ENCODE data around the gene MZT2A. TPM values are rescaled to one million over a fixed set of nuclear protein-coding genes. Genes with fewer than 3 reads are reported as not detected.
A peak's percentile ranks its signal among the peaks of the same experiment; 100 is the strongest.
"Not testable (repeated sequence)": the region's sequence is repeated elsewhere in the genome, so short reads cannot be mapped to it uniquely, and the experiment has no call there.

Gene MZT2A
- total RNA-seq, 1 donor from 2014 or later, result 370 TPM

DNA sequence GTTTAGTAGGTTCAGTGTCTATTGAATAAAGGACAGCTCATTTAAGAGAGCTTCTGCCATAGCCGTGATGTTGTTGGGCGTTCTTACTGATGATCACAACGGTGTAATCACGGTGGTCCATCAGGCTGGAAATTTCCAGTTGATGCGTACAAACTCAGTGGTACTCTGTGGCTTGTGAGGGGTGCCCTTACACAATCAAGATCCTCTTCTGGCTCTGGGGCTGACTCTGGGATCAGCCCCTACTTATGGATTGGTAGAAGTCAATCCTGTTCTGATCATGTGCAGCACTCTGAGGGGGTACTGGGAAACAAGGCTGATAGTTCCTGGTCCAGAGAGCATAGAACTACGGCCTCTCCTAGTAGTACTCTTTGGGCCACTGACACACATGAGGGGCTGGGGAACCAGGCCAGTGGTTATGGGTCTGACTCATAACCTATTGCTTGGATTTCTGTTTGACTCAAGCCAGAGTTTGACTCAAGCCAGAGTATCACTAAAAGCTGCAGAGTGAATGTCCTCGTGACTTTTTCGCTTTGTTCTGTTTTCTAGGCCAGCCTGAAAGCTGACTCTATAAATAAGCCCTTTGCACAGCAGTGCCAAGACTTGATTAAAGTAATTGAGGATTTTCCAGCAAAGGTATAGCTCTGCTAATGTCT lies 6.2 kb upstream of the MZT2A start:
- DNase-seq; intact Hi-C loops (cut with micrococcal nuclease): not testable (repeated sequence)
- ATAC-seq, result peak; percentile 86

DNA sequence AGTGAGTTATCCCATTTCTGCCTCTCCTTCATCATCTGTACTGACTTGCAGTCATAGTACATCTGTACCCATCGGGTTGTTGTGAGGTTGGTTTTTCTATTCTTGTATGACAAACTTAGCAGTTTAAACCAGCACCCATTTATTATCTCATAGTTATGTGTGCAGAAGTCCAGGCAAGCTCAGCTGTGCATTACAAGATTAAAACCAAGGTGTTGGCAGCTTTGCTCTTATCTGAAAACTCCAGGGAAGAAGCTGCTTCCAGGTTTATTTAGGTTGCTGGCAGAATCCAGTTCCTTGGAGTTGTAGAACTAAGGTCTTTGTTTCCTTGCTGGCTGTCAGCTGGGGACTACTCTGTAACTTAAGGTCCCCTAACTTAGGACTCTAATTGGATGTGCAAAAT lies 3.3 kb upstream of the MZT2A start:
- DNase-seq; intact Hi-C loops (cut with micrococcal nuclease); ATAC-seq: not testable (repeated sequence)

DNA sequence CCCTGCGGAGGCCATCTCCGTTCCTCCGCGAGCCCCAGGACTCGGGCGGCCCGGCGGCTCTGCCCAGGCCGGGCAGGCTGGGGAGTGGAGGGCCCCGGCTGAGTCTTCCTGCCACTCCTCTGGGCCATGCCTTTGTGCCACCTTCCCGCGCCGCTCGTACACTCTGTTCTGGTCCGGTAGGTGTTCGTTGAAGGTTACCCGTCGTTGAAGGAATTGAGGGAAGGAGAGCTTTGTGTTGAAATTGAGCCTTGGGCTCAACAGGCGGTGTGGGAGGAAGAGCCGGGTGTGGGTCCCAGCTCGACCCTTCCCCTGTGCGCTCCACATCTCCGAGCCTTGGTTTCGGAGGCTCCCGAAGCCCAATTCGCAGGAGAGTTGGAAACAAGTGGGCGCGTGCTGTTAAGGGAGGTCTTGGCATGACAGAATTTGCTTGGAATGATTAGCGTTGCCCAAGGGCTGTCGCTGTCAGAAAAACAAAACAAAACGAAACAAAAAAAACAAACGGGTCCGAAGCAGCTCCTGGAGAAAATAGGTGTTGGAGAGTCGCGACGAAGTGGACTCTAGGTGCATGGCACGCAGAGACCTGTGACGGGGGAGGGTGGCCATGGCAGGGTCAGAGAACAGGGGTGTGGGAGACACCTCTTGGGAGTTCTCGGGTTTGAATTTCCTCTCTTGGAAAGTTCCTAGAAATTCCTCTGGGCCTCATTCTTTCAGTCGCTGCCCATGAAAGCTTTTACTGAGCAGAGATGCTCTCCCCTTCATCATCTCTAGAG lies 1.2 kb upstream of the MZT2A start:
- DNase-seq, result no peak
- peak; percentile 21 for ATAC-seq
- intact Hi-C loops (cut with micrococcal nuclease), result no loop called here

DNA sequence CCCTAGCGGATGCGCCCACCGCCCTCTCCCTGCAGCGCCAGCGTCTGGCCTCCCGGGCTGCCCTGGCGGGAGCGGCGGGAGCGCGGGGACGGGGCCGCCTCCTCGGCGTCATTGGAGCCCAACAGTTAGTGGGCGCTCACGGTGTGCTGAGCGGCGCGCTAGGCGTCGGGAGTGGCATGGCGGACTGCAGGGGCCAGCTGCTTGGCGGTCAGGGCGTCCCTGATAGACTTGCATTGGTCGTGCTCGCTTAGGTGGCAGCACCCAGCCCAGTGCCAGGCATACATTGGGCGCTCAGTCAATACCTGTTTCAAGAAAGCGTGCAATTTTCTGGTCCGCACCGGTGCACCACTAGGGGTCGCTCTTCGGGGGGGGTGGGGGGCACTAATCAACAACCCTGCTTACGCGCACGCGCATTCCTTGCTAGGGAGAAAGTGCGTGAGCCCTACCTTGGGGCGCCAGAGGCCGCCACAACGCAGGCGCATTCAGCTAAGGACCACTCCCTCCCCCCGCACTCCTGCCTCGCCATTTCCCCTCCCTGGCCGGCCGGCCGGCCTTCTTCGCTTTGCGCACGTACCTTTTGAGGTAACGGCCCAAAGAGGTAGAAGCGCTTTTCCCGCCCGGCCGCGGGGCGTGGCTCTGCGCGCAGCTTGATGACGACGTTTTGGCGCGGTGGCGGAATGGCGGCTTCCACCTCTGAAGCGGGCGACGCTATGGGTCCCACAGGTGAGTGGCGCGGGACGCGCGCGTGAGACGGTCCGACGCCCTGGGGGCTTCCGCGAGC lies 411 bp upstream of the MZT2A start:
- ATAC-seq, result peak; percentile 86
- intact Hi-C loops (cut with micrococcal nuclease), result no loop called here

DNA sequence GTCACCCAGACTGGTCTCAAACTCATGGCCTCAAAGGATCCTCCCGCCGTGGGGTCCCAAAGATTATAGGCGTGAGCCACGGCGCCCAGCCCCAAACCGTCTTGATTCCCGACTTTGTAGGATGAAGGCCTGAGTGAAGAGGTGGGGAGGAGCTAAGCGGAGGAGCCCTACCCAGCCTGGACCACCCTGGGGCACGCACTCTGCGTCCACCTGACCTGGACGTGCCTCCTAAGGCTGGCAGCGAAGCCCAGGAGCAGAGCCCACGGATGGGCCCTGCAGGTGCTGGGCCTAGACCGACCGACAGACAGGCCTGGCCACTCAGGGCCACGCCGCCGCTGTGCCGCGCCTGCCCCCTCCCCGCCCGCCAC lies 744 bp downstream of the MZT2A start:
- intact Hi-C loops (cut with micrococcal nuclease); DNase-seq: not testable (repeated sequence)
- ATAC-seq, result peak; percentile 10

More for the DNA sequence above, 411 bp upstream of the MZT2A start:
- DNase-seq, result peak; percentile 96

DNA sequence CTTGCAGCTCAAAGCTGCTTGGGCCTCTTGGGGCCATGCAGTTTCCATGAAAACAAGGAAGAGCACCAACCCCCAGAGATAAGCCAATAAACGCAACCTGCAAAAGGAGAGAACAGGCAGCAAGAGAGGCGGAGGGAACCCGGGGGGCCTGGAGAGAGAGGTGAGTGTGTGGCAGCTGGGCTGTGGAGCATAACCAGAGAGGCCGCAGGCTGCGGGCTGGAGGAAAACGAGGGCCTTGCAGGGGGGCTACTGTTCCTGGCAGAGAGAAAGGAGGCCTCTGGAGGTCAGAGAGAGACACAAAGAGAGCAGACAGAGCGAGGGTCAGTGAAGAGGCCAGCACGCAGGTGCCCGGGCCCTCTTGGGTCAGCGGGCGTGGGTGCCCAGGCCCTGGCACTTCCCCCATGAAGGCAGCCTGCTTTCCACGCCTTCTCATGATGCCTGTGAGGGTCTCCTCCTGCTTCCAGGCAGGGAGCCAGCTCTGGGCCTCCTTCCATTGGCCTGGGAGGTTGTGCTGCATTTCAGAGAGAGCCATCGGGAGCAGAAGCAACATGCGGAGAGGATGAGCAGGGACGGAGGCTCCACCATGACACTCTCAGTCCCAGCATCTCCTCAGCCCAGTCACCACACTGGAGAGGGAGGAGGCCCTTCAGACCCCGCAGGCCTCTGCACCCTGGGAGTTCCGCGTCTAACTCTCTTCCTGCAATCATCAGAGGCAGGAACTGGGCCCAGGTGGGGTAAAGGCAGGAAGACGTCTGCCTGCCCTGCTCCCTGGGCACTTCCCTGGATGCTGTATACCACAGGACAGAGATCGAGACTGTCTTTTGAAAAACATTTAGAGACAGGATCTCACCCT lies 1.4 kb downstream of the MZT2A start:
- DNase-seq; ATAC-seq; intact Hi-C loops (cut with micrococcal nuclease): not testable (repeated sequence)

DNA sequence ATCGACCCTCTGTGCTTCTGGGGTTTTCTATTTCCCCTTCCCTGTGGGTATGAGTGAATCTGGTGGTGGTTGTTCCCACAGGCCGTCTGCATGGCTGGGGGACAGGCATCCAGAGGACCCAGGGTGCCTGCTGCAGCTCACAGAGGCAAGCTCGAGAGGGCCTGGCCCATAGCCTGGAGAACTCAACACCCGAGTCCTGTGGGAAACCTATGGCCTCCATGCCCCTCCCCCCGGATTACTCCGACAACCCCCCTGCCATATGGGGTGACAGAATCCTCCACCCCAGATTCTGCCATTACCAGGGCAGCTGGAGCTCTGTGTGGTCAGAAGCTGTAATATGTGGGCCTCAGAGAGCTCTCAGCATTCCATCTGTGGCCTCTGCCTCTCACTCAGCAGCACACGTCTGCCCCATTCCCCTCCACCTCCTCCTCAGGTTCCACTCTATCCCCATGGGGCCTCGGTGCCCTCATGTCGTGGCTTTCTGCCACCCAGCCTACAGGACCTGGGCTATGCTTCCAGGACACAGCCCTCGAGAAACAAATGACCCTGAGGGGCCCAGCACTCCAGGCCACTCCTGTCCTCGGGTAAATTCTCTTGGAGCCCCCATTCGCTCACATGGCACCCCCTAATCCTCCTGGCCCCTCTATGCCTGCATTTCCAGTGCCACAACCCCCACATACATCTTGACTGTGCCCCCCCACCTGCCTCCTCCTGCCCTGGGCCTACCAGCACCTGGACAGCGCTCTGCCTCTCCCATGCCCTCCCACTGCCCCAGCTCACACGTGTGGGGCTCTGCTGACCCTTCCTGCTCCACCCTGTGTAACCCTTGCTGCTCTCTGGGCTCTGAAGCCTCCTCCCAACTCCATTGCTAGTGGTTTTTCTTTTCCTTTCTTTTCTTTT lies 3.6 kb downstream of the MZT2A start:
- peak; percentile 84 for DNase-seq

DNA sequence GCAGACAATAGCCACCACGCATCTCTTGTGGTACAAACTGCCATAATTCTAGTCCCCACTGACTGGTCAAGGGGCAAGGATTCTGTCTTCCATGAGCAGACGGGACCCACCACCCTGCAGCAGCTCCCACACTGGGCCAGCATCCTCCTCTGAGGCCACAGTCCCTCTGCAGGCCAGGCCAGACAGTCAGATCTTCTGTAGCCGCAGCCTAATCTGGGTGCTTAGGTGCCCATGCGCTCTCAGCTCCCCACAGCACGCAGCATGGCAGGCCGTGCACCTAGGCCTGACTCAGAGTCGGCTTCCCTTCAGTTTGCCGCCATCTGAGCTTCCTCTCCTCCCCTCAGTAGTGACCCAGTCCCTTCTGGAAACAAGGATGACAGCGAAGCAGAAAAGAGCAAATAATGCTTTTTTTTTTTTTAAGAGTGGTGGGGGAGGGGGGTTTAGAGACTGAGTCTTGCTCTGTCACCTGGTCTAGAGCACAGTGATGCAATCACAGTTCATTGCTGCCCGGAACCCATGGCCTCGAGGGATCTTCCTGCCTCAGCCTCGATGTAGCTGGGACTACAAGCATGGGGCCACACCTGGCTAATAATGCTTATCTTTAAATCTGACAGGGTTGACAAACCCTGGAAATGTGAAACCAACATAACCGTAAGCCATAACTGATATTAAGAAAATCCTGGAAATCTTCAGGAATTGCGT lies 5.8 kb downstream of the MZT2A start:
- ATAC-seq; intact Hi-C loops (cut with micrococcal nuclease); DNase-seq: not testable (repeated sequence)

More for the DNA sequence above, 3.6 kb downstream of the MZT2A start:
- ATAC-seq, result peak; percentile 36
- intact Hi-C loops (cut with micrococcal nuclease), result no loop called here

DNA sequence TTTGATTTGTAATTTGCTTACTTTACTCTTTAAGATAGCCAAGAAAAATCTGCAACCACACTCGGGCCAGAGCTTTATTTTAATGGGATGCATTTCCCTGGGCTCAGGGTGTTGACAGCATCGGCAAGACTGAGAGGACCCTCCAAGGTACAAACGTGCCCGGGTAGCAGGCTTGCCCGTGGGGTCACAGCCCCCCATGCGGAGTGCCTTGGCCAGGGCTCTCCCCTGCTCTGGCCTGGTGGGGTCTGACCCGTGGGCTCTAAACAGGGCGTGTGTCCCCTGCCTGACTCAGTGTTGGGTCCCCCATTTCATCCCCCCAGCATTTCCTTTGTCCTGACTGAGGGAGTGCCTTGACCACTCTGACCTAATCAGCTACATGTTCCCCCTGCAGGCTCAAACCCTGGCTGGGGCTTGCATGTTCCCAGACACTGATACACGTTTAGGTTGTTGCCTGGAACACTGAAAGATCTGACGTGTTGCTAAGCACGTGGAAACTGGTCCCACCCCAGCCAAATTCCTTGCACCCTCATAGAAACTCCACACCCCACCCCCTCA lies 7.2 kb downstream of the MZT2A start:
- ATAC-seq; intact Hi-C loops (cut with micrococcal nuclease): not testable (repeated sequence)

DNA sequence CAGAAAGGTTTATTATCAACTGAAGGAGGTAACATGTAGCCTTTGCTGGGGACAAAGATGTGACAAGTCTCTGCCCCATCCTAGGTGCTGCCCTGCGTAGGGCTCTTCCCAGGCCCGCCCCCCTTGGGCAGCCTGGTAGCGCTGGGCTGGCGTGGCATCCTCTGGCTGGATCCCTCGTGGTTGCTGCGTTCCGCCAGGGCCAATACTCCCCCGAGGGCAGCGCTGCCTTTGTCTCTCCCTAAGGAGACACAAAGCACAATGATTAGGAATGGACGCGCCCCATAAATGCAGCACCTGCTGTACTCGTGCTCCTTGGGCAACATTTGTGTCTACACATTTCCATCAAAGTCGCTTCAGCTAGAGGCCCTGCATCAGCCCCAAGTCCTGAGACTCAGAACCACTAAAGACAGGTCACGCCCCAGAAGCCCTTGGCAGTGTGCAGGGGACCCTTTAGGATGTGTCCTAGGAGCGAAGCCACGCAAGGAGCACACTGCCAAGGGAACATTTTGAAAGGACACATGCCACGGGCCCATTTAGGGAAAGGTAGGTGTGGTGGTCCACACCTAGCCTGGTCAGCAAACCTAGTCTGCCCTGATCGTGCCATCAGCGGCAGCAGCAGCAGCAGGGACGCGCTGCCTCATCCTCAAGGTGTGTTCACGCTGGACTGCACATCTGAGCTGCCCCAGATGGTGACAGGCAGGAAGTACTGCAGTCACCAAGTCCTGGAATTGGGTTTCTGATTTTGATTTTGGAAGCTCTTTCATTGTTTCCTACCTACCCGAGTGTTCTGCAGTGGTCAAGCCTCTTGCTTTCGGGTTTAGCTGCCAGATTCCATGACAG lies 8.0 kb downstream of the MZT2A start:
- intact Hi-C loops (cut with micrococcal nuclease); ATAC-seq; DNase-seq: not testable (repeated sequence)

More for the DNA sequence above, 7.2 kb downstream of the MZT2A start:
- not testable (repeated sequence) for DNase-seq

DNA sequence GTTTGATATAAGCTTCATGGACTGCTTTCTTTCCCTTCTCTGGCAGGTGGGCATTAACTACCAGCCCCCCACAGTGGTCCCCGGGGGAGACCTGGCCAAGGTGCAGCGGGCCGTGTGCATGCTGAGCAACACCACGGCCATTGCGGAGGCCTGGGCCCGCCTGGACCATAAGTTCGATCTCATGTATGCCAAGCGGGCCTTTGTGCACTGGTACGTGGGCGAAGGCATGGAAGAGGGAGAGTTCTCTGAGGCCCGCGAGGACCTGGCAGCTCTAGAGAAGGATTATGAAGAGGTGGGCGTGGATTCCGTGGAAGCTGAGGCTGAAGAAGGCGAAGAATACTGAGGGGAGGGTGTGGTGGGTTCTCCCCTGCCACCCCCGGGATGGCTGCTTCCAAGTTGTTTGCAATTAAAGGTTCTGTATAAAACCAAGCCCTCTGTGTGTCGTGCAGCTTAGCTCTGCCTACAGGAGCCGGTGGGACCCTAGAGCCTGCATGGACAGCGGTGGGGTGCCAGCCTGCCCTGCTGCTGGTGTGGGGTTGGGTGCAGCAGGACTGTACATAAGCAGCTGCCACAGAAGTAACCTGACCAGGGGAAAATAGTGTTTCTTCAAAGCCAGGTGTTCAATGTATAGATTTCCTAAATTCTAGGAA lies 9.6 kb downstream of the MZT2A start:
- intact Hi-C loops (cut with micrococcal nuclease); DNase-seq; ATAC-seq: not testable (repeated sequence)

DNA sequence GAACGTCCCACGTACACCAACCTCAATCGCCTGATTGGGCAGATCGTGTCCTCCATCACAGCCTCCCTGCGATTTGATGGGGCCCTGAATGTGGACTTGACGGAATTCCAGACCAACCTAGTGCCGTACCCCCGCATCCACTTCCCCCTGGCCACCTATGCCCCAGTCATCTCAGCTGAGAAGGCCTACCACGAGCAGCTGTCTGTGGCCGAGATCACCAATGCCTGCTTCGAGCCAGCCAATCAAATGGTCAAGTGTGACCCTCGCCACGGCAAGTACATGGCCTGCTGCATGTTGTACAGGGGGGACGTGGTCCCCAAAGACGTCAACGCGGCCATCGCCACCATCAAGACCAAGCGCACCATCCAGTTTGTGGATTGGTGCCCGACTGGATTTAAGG lies 11.8 kb downstream of the MZT2A start:
- ATAC-seq, result not testable (repeated sequence)

DNA sequence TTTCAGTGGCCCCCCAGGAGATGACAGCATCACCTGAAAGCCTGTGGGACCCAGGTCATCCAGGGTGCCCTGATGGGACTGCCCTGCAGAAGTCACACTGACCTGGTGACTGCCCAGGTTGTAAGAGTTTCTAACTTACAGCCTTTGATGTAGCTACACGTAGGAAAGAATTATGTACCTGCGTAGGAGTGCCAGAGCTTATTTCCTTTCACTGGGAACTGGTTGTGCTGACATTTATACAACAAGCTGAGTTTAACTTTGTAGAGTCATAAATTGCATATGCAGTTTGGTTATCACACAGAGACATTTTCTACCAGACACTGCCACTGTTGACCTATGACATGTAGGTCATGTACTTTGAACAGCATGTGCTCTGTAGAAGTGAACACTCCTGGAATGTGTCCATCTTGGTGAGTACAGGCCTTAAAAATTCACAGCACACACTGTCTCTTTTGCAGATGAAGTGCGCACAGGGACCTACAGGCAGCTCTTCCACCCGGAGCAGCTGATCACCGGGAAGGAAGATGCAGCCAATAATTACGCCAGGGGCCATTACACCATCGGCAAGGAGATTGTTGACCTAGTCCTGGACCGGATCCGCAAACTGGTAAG lies 13.2 kb downstream of the MZT2A start:
- intact Hi-C loops (cut with micrococcal nuclease), result not testable (repeated sequence)
- ATAC-seq (peak; percentile 80), DNase-seq (peak; percentile 54)

More for the DNA sequence above, 11.8 kb downstream of the MZT2A start:
- DNase-seq; intact Hi-C loops (cut with micrococcal nuclease): not testable (repeated sequence)

DNA sequence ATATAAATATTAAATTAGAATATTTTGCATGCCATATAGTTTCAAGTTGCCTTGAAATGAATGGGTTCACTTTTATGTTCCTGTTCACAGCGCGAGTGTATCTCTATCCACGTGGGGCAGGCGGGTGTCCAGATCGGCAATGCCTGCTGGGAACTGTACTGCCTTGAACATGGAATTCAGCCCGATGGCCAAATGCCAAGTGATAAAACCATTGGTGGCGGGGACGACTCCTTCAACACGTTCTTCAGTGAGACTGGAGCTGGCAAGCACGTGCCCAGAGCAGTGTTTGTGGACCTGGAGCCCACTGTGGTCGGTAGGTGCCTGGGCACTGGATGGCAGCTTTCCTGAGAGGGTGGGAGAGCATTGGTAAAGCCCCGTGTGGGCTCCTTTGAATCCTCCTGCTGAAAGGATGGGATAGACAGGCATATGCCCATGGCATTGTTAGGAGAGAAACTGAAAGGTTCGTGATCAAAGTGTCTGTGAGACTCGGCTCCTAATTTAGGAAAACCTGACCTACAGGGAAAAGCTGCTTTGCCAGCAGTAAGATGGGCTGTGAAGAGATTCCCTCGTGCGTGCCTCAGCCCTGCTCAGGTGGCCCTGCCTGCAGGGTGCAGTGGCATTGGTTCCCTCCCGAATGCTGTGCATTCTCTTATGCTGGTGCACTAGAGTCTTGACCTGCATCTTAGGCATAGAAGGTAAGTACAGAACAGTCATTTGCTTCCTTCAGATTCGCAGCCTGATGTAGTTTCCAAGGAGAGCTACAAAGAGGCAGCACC lies 13.9 kb downstream of the MZT2A start:
- peak; percentile 89 for ATAC-seq
- intact Hi-C loops (cut with micrococcal nuclease), result not testable (repeated sequence)
- peak; percentile 77 for DNase-seq
